Ishikawa (cell line): Measurements from ENCODE around the gene CDK5.

Experiments
- EP300 ChIP-seq: IDR thresholded peaks from 2 replicates; pipeline ENCODE4 v1.6.1; 2012; ENCODE audit warnings: borderline replicate concordance
- RAD21 ChIP-seq: IDR thresholded peaks from 2 replicates; pipeline ENCODE4 v1.6.1; 2012; ENCODE audit warnings: low read depth
- YY1 ChIP-seq: IDR thresholded peaks from 2 replicates; pipeline ENCODE4 v1.6.1; 2012; ENCODE audit warnings: low read depth
- TF ChIP-seq, protein P1 (sequence below): IDR thresholded peaks from 2 replicates; pipeline ENCODE4 v1.6.1; 2012; ENCODE audit warnings: low read depth, mild to moderate bottlenecking

DNA sequence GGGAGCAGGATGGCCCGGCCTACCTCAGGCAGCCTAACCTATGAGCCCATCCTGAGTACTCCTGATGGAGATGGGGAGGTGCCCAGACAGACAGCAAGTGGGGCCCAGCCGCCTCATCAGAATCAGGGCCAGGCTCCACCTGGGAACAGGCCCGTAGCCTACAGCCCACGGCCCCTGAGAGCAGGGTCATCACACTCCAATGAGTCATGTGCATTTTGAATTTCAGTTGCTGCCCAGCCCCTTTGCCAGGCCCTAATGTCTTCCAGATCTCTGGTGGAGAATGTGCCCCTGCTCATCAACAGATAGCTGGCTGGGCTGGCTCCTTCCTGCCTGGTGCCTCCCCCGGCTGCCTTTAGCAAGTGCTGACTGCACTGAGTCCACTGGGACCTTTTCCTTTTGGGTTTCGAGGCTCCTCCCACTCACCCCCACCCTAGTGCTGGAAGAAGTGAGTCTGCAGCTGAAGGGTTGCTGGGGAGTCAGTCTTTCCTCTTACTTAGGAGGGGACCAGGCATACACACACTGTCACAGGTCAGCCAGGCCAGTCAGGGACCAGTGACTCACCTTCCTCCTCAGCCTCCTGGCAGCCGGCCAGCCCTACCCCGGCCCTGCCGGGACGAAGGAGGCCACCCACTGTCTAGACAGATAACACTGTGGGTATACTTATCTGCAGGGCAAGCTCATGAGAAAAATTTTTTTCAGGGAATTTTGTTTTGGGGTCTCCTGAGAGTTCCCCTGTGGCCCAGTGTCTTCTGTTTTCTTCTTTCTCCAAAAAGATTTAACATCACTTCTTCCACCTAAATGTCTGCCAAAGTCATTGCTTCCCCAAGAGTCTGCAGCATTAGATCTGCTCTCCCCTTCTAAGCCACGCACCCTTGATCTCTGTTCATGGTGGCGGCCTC is 18.5 kb downstream of the CDK5 start:
- TF ChIP-seq RAD21 (no peak), YY1 (no peak), EP300 (no peak)
- TF ChIP-seq, protein P1, sequence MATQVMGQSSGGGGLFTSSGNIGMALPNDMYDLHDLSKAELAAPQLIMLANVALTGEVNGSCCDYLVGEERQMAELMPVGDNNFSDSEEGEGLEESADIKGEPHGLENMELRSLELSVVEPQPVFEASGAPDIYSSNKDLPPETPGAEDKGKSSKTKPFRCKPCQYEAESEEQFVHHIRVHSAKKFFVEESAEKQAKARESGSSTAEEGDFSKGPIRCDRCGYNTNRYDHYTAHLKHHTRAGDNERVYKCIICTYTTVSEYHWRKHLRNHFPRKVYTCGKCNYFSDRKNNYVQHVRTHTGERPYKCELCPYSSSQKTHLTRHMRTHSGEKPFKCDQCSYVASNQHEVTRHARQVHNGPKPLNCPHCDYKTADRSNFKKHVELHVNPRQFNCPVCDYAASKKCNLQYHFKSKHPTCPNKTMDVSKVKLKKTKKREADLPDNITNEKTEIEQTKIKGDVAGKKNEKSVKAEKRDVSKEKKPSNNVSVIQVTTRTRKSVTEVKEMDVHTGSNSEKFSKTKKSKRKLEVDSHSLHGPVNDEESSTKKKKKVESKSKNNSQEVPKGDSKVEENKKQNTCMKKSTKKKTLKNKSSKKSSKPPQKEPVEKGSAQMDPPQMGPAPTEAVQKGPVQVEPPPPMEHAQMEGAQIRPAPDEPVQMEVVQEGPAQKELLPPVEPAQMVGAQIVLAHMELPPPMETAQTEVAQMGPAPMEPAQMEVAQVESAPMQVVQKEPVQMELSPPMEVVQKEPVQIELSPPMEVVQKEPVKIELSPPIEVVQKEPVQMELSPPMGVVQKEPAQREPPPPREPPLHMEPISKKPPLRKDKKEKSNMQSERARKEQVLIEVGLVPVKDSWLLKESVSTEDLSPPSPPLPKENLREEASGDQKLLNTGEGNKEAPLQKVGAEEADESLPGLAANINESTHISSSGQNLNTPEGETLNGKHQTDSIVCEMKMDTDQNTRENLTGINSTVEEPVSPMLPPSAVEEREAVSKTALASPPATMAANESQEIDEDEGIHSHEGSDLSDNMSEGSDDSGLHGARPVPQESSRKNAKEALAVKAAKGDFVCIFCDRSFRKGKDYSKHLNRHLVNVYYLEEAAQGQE, result no peak
